C1 segment of cervical spinal cord (tissue), 14 donors: ENCODE measurements around the gene RGR.
A peak's percentile ranks its signal among the peaks of the same experiment; 100 is the strongest.
"Not testable (repeated sequence)": the region's sequence is repeated elsewhere in the genome, so short reads cannot be mapped to it uniquely, and the experiment has no call there.

ENCODE experiments used
- DNase-seq, 14 donors: peaks; one replicate each; lab custom pipeline; 2025; lab: John Stamatoyannopoulos, UW

The RGR gene

GRCh38 chr10:84257343-84258020, 12.6 kb downstream of the RGR start:
- DNase-seq, result peak in 1 of 14 donors; percentile 19

DNA sequence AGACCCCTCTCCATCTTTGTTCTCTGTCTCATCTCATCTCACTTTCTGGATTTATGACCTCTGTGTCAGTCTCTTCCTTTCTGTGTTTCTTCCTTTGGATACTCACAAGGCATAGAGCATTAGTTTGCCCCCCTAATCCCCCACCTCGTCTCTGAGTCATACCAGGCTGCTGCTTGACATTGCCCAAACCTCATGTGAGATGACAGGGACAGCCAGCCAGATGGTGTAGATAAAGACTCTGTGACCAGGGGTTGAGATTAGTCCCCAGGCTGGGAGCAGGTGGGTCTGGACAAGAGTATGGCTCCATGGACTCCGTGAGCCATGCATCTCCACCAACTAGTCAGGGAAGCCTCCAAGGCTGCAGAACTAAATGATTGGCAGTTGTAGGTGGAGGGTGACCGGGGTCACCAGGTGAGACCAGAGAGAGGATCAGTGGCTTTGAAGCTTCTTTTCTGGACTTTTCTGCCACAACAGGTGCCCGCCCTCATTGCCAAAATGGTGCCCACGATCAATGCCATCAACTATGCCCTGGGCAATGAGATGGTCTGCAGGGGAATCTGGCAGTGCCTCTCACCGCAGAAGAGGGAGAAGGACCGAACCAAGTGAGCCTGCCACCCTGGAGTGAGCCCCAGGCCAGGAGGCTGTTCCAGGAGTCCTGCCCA, 13.3 kb downstream of the RGR start:
- no peak for DNase-seq

GRCh38 chr10:84261236-84261915, 16.5 kb downstream of the RGR start:
- DNase-seq, result peak in 2 of 14 donors; percentile 7 to 11

DNA sequence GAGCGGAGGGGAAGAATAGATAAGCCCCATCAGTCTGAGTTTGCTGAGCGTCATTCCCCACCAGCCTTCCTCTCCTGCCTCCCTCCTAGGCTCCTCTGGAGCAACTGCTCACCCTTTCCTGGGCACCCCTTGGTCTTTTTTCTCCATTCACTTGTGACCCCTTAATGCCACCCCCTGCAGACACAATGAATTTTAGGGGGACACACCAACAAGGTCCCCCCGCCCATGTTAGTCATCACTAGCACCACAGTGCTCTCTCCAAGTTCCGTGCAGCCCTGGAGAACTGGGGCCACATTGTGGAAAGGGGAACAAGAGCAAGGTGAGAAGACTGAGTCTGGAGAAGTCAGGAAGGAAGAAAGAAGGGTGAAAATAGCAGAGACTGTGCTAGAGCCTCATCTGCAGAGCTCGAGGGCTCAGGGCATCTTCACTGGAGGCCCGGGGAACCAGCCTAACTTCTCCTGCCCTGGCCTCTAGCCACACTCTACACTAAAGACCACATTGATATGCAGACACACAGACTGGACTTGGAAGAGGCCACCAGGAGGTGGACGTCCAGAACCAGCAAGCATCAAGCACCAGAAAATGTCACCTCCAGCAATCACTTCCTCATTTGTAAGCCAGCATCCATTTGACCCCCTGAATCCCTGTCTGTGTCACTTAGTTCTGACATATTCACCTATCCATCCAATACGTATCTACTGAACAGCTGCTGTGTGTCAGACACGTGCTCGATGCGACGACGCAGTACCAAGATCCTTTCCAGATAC, 17.5 kb downstream of the RGR start:
- no peak for DNase-seq

GRCh38 chr10:84263716-84264115, 18.9 kb downstream of the RGR start:
- DNase-seq, result no peak

DNA sequence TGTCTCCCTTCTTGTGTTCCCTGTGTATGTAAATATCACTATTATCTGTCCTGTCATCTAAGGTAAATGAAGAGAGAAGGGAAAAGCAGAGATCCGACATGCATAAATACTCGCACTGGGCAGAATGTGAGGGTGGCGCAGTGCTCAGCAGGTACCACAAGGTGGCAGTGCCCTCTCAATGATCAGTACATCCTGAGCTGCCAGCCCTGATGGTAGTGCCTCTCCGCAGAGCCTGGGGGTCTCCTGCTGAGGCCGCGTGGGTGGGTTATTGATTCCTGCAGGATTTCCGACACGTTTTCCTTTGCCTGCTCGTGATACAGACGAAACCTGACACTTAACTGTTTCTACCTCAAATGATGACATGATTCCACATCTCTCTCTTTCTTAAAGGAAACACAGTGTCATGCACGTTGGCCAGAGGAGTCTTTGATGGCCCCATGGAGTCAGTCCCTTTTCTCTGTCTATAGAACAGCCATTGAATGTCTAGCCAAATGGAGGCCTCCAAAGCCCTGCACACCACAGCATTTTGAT, 19.8 kb downstream of the RGR start:
- DNase-seq, result peak in 12 of 14 donors; percentile 21 to 67 (median 41)

DNA sequence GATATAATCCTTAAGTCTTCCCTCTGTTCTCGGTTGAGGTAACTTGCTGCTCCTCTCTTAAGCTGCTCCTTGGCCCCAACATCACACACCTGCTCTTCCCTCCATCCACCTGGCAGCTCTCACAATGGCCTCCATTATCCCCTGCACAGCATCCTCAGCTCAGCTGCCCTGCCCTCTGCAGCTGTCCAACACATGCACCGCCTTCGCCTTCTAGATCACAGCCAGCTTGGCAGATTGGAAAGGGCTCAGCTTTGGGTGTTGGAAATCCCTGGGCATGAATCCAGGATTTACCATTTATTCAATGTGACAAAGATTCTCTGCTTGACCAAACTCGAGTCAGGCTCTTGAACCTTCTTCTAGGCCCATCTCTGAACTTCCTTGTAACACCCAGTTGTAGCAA, 20.6 kb downstream of the RGR start:
- DNase-seq, result peak in 2 of 14 donors; percentile 5 to 12

GRCh38 chr10:84267503-84268126, 22.8 kb downstream of the RGR start:
- peak in 3 of 14 donors; percentile 3 to 31 (median 10) for DNase-seq

DNA sequence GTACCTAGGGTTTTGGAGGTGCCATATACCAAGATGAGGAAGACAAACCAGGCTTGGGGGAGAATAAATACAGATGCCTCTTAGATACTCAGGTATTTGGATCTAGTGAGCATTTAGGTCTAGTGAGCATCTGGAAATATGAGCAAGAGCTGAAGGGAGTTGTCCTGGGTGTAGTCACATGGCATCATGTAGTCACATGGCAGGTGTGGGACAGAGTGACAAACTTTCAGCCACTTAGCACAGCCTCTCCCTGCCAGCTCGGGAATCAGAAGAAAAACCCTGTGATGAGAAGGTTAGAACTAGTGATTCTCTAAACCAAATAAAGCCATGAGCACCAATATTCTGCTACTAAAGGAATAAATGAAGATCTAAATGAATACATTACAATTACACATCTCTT, 24.3 kb downstream of the RGR start:
- no peak for DNase-seq

DNA sequence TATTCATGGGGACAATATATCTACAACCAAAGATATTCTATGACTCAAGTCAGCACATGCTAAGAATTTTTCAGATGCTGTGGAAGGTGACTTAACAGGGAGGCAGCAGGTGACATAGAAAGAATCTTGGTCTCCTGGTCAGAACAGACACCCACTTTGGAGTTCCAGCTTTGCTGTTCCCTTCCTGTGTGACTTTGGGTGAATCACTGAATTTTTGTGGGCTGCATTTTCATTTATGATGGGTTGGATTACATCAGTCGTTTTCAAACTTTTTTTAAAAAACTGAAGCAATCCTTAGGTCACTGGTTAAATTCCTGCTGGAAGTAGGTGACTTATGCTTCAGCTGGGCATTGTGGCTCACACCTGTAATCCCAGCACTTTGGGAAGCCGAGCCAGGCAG, 24.9 kb downstream of the RGR start:
- no peak for DNase-seq

- no peak for DNase-seq
Observed at GRCh38 chr10:84270708-84271107, 25.9 kb downstream of the RGR start.

DNA sequence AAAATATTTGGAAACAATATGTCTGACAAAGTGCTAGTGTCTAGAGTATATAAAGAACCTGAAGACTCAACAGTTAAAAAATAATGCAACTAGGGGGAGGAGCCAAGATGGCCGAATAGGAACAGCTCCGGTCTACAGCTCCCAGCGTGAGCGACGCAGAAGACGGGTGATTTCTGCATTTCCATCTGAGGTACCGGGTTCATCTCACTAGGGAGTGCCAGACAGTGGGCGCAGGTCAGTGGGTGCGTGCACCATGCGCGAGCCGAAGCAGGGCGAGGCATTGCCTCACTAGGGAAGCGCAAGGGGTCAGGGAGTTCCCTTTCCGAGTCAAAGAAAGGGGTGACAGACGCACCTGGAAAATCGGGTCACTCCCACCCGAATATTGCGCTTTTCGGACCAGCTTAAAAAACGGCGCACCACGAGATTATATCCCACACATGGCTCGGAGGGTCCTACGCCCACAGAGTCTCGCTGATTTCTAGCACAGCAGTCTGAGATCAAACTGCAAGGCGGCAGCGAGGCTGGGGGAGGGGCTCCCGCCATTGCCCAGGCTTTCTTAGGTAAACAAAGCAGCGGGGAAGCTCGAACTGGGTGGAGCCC, 35.1 kb downstream of the RGR start:
- DNase-seq, result not testable (repeated sequence)

GRCh38 chr10:84286695-84287094, 41.8 kb downstream of the RGR start:
- DNase-seq, result no peak

- no peak for DNase-seq
Observed at GRCh38 chr10:84288151-84288550, 43.3 kb downstream of the RGR start.

- no peak for DNase-seq
Observed at GRCh38 chr10:84289521-84290200, 44.8 kb downstream of the RGR start.

GRCh38 chr10:84290235-84290634, 45.4 kb downstream of the RGR start:
- no peak for DNase-seq

- peak in 1 of 14 donors; percentile 5 for DNase-seq
Observed at GRCh38 chr10:84291384-84291783, 46.5 kb downstream of the RGR start.

DNA sequence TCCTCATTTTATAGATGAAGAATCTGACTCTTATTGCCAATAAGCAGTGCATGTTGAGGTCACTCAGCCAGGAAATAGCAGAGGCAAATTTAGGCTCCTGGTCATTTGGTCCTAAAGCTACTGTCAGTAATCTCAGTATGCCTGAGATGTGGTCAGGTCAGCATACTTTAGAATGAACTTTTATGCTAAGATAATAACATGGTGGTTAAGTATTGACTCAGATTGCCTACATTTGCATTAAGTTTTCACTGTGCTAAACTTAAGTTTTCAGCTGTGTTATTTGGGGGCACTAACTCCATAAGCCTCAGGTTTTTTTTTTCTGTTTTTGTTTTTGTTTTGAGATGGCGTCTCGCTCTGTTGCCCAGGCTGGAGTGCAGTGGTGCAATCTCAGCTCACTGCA, 47.6 kb downstream of the RGR start:
- DNase-seq, result no peak

DNA sequence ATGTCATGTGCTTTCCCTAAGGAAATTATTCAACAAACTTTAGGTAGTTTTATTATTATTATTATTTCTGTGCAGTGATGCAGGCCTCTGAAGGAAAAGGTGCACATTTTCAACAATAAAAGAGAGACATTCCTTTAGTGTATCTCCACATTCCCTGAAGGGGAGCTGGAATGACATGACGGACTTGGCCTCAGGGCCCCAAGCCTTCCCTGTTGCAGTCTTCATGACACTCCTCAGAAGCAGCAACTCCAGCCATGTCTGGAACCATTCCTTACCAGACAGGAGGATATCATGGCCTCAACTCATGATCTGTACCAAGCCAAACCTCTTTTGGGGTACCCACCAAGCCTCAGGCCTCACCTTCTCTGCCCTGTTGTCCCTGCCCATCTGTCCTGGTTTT, 48.3 kb downstream of the RGR start:
- no peak for DNase-seq

- peak in 1 of 14 donors; percentile 79 for DNase-seq
Observed at GRCh38 chr10:84293574-84294016, 48.7 kb downstream of the RGR start.
